Activated B cell treated with CpG ODN at 0.5 μM for 24 hours (primary cell): Measurements from ENCODE around the gene AFF3. TPM values are rescaled to one million over a fixed set of nuclear protein-coding genes. Genes with fewer than 3 reads are reported as not detected.

ENCODE experiments used
- ATAC-seq: fragments of 200-7000 bp; cut with Tn5 transposase; one replicate; pipeline ENCODE4 v1.10.0; 2021; ENCODE audit warnings: low read depth, mild to moderate bottlenecking, moderate library complexity
- CTCF ChIA-PET: fragments of 350-600 bp; sonication (Branson Sonifier 250); formaldehyde crosslinking; loops from one replicate; lab custom pipeline; 2021; ENCODE audit warnings: antibody characterized with exemption; lab: Charles Lee
- POLR2A ChIA-PET: fragments of 350-600 bp; sonication (Branson Sonifier 250); formaldehyde crosslinking; loops from one replicate; lab custom pipeline; 2021; ENCODE audit warnings: antibody characterized with exemption; lab: Charles Lee
- DNase-seq: peaks from one replicate; pipeline ENCODE4 v3.0.0; 2022
- H3K27ac Mint-ChIP-seq: one replicate; pipeline ENCODE4 v1.8.0; 2020; ENCODE audit warnings: mixed read lengths
- H3K27me3 Mint-ChIP-seq: one replicate; pipeline ENCODE4 v1.8.0; 2021; ENCODE audit warnings: mixed read lengths
- H3K36me3 Mint-ChIP-seq: one replicate; pipeline ENCODE4 v1.8.0; 2021; ENCODE audit warnings: low read depth, mixed read lengths
- H3K4me1 Mint-ChIP-seq: one replicate; pipeline ENCODE4 v1.8.0; 2021; ENCODE audit warnings: mixed read lengths
- H3K4me3 Mint-ChIP-seq: one replicate; pipeline ENCODE4 v1.8.0; 2020; ENCODE audit warnings: mild to moderate bottlenecking, mixed read lengths
- H3K9me3 Mint-ChIP-seq: one replicate; pipeline ENCODE4 v1.8.0; 2020; ENCODE audit warnings: mixed read lengths
- CTCF ChIP-seq: fragments of 200-600 bp; IDR thresholded peaks from one replicate; pipeline ENCODE4 v1.8.0; 2022; ENCODE audit warnings: antibody characterized with exemption, mild to moderate bottlenecking
- intact Hi-C: fragments of 100-400 bp; cut with micrococcal nuclease; formaldehyde crosslinking; loops from one replicate; pipeline ENCODE4 v1.15.1; 2024
- total RNA-seq: library from RNA; stranded (reverse); gene quantifications from 2 replicates; pipeline ENCODE4 v1.2.3, GENCODE V29; 2022

AFF3 gene
- total RNA-seq, 1 donor from 2014 or later, result 271 TPM

- Mint-ChIP-seq H3K9me3 (no peaks in the 10 kb centered on the region), H3K4me1 (no peaks in the 10 kb centered on the region), H3K4me3 (no peak overlapping the region), H3K27ac (no peak overlapping the region), H3K27me3 (no peaks in the 10 kb centered on the region), H3K36me3 (no peaks in the 10 kb centered on the region)
- ChIA-PET CTCF (no interaction called here), POLR2A (no interaction called here)
- intact Hi-C loops, result no loop called here
- no peak for TF ChIP-seq CTCF
- DNase-seq, result no peak
- ATAC-seq, result no peak
Observed at GRCh38 chr2:99537910-99538485, 604.4 kb downstream of the AFF3 start.

- Mint-ChIP-seq H3K4me3 (no peak overlapping the region), H3K4me1 (no peaks in the 10 kb centered on the region), H3K9me3 (no peaks in the 10 kb centered on the region), H3K27me3 (peaks cover 17% of the 10 kb centered on the region), H3K36me3 (no peaks in the 10 kb centered on the region), H3K27ac (no peak overlapping the region)
- no peak for ATAC-seq
- POLR2A ChIA-PET, result no interaction called here
- no peak for TF ChIP-seq CTCF
- CTCF ChIA-PET, result no interaction called here
- intact Hi-C loops, result no loop called here
- DNase-seq, result no peak
Observed at GRCh38 chr2:99524056-99524455, 618.3 kb downstream of the AFF3 start.

- ATAC-seq (no peak), DNase-seq (no peak)
- ChIA-PET POLR2A (no interaction called here), CTCF (no interaction called here)
- Mint-ChIP-seq H3K27me3 (peaks cover 20% of the 10 kb centered on the region), H3K4me1 (no peaks in the 10 kb centered on the region), H3K9me3 (no peaks in the 10 kb centered on the region), H3K27ac (no peak overlapping the region), H3K36me3 (no peaks in the 10 kb centered on the region), H3K4me3 (no peak overlapping the region)
- intact Hi-C loops, result no loop called here
- TF ChIP-seq CTCF, result no peak
Observed at GRCh38 chr2:99522157-99522556, 620.2 kb downstream of the AFF3 start.

GRCh38 chr2:99520813-99521212 lies 621.6 kb downstream of the AFF3 start:
- Mint-ChIP-seq H3K4me3 (no peak overlapping the region), H3K4me1 (no peaks in the 10 kb centered on the region), H3K9me3 (no peaks in the 10 kb centered on the region), H3K36me3 (no peaks in the 10 kb centered on the region), H3K27ac (no peak overlapping the region), H3K27me3 (peaks cover 22% of the 10 kb centered on the region)
- ATAC-seq (no peak), DNase-seq (no peak)
- no peak for TF ChIP-seq CTCF
- intact Hi-C loops, result no loop called here
- POLR2A ChIA-PET, result no interaction called here
- CTCF ChIA-PET, result no interaction called here

GRCh38 chr2:99520195-99520594 lies 622.2 kb downstream of the AFF3 start:
- POLR2A ChIA-PET, result no interaction called here

More at GRCh38 chr2:99520195-99520594, 622.2 kb downstream of the AFF3 start:
- no peak for TF ChIP-seq CTCF
- no peak overlapping the region for H3K27ac Mint-ChIP-seq
- peaks cover 22% of the 10 kb centered on the region for H3K27me3 Mint-ChIP-seq
- intact Hi-C loops, result no loop called here
- DNase-seq (no peak), ATAC-seq (no peak)
- CTCF ChIA-PET, result no interaction called here
- H3K4me3 Mint-ChIP-seq, result no peak overlapping the region
- H3K4me1 Mint-ChIP-seq, result no peaks in the 10 kb centered on the region
- H3K36me3 Mint-ChIP-seq, result no peaks in the 10 kb centered on the region
- no peaks in the 10 kb centered on the region for H3K9me3 Mint-ChIP-seq
